ENCODE results near the gene CYP2W1.
A peak's percentile ranks its signal among the peaks of the same experiment; 100 is the strongest.
"Not testable (repeated sequence)": the region's sequence is repeated elsewhere in the genome, so short reads cannot be mapped to it uniquely, and the experiment has no call there.

CYP2W1 gene

GRCh38 chr7:1030444-1031070, 47.6 kb downstream of the CYP2W1 start:
- DNase-seq = peak; percentile 39 to 58

DNA sequence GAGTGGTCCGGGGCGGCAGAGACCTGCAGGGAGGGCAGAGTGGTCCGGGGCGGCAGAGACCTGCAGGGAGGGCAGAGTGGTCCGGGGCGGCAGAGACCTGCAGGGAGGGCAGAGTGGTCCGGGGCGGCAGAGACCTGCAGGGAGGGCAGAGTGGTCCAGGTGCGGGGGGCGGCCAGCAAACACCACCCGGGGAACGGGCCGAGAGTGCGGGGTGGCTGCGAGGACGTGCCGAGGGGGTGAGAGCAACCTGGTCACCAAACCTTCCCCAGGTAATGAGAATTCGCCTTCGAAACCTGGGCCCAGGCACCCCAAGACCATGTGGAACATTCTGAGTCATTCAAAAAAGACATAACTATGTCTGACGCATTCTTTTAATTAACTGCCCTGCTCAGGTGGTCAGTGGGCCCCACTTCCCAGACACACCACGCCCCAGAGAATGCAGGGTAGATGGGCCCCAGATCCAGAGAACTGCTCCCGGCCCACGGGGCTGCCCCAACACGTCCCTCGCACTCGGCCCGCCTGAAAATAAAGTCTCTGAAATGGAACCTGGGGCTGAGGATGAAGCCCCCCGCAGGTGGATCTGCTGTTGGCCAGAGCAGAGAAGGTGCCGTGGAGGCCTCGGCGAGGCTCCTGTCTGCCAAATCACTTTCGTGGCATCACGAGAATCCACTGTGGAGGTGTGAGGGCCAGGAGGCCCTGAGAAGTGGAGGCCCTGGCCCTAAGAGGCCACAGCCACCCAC, 48.9 kb downstream of the CYP2W1 start:
- DNase-seq = no peak

- no peak for DNase-seq
Measured at GRCh38 chr7:1032536-1033181, 49.7 kb downstream of the CYP2W1 start.

- no peak for DNase-seq
Measured at GRCh38 chr7:1033546-1034145, 50.7 kb downstream of the CYP2W1 start.

- DNase-seq = not testable (repeated sequence)
Measured at GRCh38 chr7:1034769-1035168, 51.8 kb downstream of the CYP2W1 start.

GRCh38 chr7:1036164-1036928, 53.4 kb downstream of the CYP2W1 start:
- DNase-seq = not testable (repeated sequence)

Measured in SHP77 (cell line).